KOPT-K1 (cell line): ENCODE data around the gene CHTF8.

ENCODE experiments used
- H3K27ac ChIP-seq: fragments of 200-600 bp; sonication (generic); 2 replicates; pipeline ENCODE4 v1.5.1; 2016; ENCODE audit warnings: antibody characterized with exemption, mild to moderate bottlenecking, low read depth, low read length; ENCODE audit not compliant: poor library complexity, severe bottlenecking
- H3K36me3 ChIP-seq: fragments of 200-600 bp; sonication (generic); 2 replicates; pipeline ENCODE4 v1.5.1; 2017; ENCODE audit warnings: antibody characterized with exemption, mild to moderate bottlenecking, low read length, moderate library complexity; ENCODE audit not compliant: insufficient read depth
- H3K9me3 ChIP-seq: fragments of 200-600 bp; sonication (generic); 2 replicates; pipeline ENCODE4 v1.5.1; 2017; ENCODE audit warnings: antibody characterized with exemption, low read length, mild to moderate bottlenecking; ENCODE audit not compliant: insufficient read depth, poor library complexity, severe bottlenecking

CHTF8 gene

GRCh38 chr16:69132424-69133252 is at the start of gene CHTF8, which contains the start of gene UTP4:
TSS of gene CHTF8 (minus strand) at chr16:69132588. CDS start at chr16:69121458, 11,130 bp downstream.
TSS of gene UTP4 (plus strand) at chr16:69132649. CDS start at chr16:69133460, 811 bp downstream.
- no peaks in the 10 kb centered on the region for H3K9me3 ChIP-seq
- peak within 1 kb of the TSS; percentile 98 for H3K27ac ChIP-seq
- H3K36me3 ChIP-seq, result peaks cover 60% of the 10 kb centered on the region

GRCh38 chr16:69180011-69180338 is 47.6 kb upstream of the CHTF8 start:
- peaks cover 26% of the 10 kb centered on the region for H3K36me3 ChIP-seq
- no peak overlapping the region for H3K27ac ChIP-seq
- H3K9me3 ChIP-seq, result no peaks in the 10 kb centered on the region

GRCh38 chr16:69179328-69180010 is 47.1 kb upstream of the CHTF8 start:
- Histone ChIP-seq H3K36me3 (peaks cover 26% of the 10 kb centered on the region), H3K27ac (no peak overlapping the region), H3K9me3 (no peaks in the 10 kb centered on the region)

GRCh38 chr16:69176033-69176800 is 43.8 kb upstream of the CHTF8 start:
- Histone ChIP-seq H3K9me3 (no peaks in the 10 kb centered on the region), H3K36me3 (peaks cover 31% of the 10 kb centered on the region), H3K27ac (no peak overlapping the region)

GRCh38 chr16:69171325-69172084 is 39.1 kb upstream of the CHTF8 start:
- Histone ChIP-seq H3K27ac (no peak overlapping the region), H3K36me3 (peaks cover 73% of the 10 kb centered on the region), H3K9me3 (no peaks in the 10 kb centered on the region)

DNA sequence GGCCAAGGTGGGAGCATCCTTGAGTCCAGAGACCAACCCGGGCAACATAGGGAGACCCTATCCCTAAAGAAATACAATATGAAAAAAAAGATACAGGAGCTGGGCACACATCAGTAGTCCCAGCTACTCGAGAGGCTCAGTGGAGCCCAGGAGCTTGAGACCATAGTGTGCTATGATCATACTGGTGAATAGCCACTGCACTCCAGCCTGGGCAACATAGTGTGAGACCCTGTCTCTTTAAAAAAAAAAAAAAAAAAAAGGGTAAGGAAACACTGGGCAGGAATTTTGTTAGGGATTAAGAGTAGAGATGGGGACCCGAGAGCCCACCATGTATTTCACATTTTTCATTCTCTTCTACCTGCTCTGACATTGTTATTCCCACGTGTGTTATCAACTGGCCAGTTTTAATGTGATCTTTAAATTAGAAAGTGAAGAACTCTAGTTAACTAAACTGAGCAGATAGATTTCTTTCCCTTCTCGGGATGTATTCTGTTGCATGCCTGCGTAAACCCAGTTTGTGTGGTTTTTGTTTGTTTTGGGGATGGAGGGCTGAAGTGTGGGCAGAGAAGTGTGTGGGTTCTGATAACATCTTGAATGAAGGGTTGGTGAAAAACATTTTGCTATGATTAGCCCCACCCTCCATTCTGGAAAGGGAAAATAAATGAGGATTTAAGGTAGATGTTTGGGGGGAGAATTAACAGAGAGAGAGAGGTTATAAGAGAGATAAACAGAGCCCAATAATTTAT is 37.4 kb upstream of the CHTF8 start:
- Histone ChIP-seq H3K27ac (no peak overlapping the region), H3K36me3 (peaks cover 80% of the 10 kb centered on the region), H3K9me3 (no peaks in the 10 kb centered on the region)

DNA sequence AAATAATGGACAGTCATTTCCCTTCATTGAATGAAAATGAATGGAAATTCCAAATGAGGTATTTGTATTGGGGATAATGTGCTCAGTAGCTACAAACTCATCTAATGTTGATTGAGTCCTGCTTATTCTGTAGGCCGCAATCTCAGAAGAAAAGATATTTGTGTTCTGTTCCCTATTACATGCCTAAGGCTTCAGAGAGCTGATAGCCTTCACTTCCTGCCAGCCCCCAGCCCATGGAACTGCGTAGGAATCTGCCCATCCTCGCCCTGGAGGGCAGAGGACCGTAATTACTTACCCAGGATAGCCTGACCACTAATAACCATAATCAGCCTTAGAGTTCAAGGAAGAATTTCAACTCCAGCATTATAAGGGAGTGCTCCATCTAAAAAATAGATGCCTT is 36.7 kb upstream of the CHTF8 start:
- H3K36me3 ChIP-seq, result peaks cover 87% of the 10 kb centered on the region
- H3K9me3 ChIP-seq, result no peaks in the 10 kb centered on the region
- H3K27ac ChIP-seq, result no peak overlapping the region

DNA sequence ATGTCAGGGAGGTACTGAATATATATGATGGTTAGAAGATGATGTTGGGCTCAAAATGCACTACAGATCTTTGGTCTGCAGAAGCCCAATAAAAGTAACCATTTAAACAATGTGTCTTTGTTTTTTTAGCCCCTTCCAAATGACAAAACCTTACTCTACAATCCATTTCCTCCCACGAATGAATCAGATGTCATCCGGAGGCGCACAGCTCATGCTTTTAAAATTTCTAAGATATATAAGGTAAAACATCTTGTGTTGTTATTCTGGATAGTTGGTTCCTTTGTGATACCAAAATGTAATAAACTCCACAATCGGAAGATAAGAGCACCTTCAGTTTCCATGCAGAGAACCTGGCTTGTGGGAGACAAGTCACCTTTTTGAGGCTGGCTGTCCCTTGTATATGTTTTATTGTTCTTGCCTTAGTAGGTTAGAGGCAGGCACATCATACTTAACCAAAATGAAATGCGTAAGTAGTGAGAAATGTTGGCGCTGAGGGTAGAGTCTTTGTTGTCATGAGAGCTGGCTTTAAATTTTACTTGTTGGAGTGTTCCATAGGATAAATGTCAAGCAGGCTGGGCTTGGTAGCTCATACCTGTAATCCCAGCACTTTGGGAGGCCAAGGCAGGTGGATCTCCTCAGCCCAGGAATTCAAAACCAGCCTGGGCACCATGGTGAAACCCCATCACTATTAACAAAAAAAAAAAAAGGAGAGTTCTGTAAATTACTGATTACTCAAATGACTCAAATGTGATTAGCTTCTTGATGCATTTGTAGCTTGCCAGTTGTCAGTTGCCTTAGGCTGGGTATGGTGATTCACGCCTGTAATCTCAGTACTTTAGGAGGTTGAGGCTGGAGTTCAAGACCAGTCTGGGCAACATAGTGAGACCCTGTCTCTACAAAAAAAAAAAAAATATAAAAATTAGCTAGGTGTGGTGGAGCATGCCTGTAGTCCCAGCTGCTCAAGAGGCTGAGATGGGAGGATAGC is 34.9 kb upstream of the CHTF8 start:
- no peaks in the 10 kb centered on the region for H3K9me3 ChIP-seq
- no peak overlapping the region for H3K27ac ChIP-seq
- peaks cover 98% of the 10 kb centered on the region for H3K36me3 ChIP-seq

DNA sequence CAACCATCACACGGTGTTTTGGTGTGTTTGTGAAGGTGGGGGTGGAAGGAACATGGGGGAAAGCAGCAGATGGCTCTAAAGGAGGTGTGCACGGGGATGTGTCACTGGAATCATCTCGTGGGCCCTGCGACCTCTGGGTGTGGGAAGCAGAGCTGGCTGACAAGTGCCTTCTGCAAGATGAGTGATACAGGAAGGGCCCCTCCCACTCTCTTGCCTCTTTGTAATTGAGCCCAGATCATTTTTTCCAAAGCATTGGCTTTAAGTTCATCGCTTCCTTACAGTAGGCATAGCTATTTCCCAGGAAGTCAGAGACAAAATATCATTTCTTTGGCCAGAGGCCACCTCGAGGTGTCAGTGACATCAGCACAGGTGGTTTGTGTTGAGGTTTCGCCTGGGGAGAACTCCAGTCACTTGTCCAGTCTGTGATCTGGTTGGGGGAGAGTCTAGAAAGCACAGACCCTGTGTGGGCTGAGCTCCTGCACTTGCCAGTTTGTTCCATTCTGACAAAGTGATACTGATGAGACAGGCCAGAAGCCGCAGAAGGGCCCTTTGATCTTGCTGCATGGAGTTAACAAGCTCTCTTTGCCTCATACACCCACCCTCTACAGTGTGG is 33.9 kb upstream of the CHTF8 start:
- Histone ChIP-seq H3K9me3 (no peaks in the 10 kb centered on the region), H3K36me3 (peaks cover 98% of the 10 kb centered on the region)

DNA sequence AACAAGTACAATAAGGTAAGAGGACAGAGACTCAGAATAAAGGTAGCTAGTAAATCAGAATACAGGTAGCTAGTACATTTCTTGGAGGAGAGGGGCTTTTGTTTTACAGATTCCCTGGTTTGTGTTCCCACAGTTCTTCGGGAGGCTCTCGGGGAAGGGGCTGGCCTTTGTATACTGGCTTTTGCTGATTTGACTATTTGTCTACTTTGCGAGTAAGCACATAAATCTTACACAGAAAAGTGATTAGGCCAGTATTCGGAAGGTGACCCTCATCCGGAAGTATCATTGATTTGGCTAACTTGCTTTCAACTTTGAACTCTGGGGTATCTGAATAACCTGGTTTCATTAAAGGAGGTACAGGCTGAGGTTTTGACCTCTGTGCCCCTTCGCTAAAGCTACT is 33.2 kb upstream of the CHTF8 start:
- Histone ChIP-seq H3K27ac (no peak overlapping the region), H3K9me3 (no peaks in the 10 kb centered on the region), H3K36me3 (peaks cover 100% of the 10 kb centered on the region)

More for the DNA sequence above, 33.9 kb upstream of the CHTF8 start:
- H3K27ac ChIP-seq, result no peak overlapping the region

DNA sequence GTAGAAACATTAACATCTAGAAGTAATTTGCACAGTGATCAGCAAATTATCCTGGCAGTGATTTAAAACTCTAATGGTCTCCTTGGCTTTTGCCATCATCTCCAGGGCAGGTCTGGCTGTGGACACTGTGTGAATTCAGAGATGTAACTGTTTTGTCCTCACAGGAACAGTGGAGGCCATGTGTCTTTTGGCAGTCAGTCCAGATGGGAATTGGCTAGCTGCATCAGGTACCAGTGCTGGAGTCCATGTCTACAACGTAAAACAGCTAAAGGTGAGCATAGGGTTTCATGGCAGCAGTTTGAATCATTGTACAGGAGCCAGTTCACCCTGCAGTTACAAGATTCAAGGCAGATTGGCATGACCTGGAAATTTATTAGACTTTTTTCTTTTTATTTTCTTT is 27.8 kb upstream of the CHTF8 start:
- no peaks in the 10 kb centered on the region for H3K9me3 ChIP-seq
- H3K36me3 ChIP-seq, result peaks cover 100% of the 10 kb centered on the region
- no peak overlapping the region for H3K27ac ChIP-seq

DNA sequence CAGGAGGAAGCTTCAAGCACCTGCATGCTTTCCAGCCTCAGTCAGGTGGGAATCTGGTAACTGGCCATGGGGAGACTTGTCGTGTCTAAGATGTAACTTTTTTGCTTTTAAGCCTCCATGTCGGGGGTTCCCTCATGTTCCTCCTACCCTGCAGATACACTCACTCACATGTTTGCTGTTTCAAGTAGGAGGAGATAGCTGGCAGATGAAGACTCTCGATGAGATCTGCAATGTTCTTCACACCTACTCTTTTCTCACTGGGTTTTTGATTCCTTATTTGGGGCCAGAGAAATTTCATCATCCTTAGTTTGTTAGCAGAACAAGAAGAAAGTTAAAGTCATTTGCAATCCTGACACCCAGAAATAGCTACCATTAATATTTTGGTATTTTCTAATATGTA is 24.8 kb upstream of the CHTF8 start:
- H3K36me3 ChIP-seq, result peaks cover 98% of the 10 kb centered on the region
- H3K27ac ChIP-seq, result no peak overlapping the region

More for the DNA sequence above, 24.8 kb upstream of the CHTF8 start:
- no peaks in the 10 kb centered on the region for H3K9me3 ChIP-seq
